Ishikawa (cell line): Measurements from ENCODE around the gene TNKS1BP1.

Source experiments
- CEBPB ChIP-seq: IDR thresholded peaks from 2 replicates; pipeline ENCODE4 v1.6.1; 2012
- CREB1 ChIP-seq: IDR thresholded peaks from 2 replicates; pipeline ENCODE4 v1.6.1; 2012; ENCODE audit warnings: low read depth
- EGR1 ChIP-seq: IDR thresholded peaks from 2 replicates; pipeline ENCODE4 v1.6.1; 2012
- EP300 ChIP-seq: IDR thresholded peaks from 2 replicates; pipeline ENCODE4 v1.6.1; 2012; ENCODE audit warnings: borderline replicate concordance
- FOXM1 ChIP-seq: IDR thresholded peaks from 2 replicates; pipeline ENCODE4 v1.6.1; 2012; ENCODE audit warnings: low read depth, borderline replicate concordance
- NFIC ChIP-seq: IDR thresholded peaks from 2 replicates; pipeline ENCODE4 v1.6.1; 2012
- RAD21 ChIP-seq: IDR thresholded peaks from 2 replicates; pipeline ENCODE4 v1.6.1; 2012; ENCODE audit warnings: low read depth
- TAF1 ChIP-seq: IDR thresholded peaks from 2 replicates; pipeline ENCODE4 v1.6.1; 2012; ENCODE audit warnings: low read depth, mild to moderate bottlenecking
- TCF12 ChIP-seq: IDR thresholded peaks from 2 replicates; pipeline ENCODE4 v1.6.1; 2012; ENCODE audit warnings: low read depth
- TEAD4 ChIP-seq: IDR thresholded peaks from 2 replicates; pipeline ENCODE4 v1.6.1; 2012
- YY1 ChIP-seq: IDR thresholded peaks from 2 replicates; pipeline ENCODE4 v1.6.1; 2012; ENCODE audit warnings: low read depth
- ZBTB7A ChIP-seq: IDR thresholded peaks from 2 replicates; pipeline ENCODE4 v1.6.1; 2012; ENCODE audit warnings: low read depth
- TF ChIP-seq, protein P1 (sequence below): IDR thresholded peaks from 2 replicates; pipeline ENCODE4 v1.6.1; 2012
- TF ChIP-seq, protein P2 (sequence below): IDR thresholded peaks from 2 replicates; pipeline ENCODE4 v1.6.1; 2012
- TF ChIP-seq, protein P3 (sequence below): IDR thresholded peaks from 2 replicates; pipeline ENCODE4 v1.6.1; 2012; ENCODE audit warnings: low read depth, mild to moderate bottlenecking

TNKS1BP1 gene

GRCh38 chr11:57358991-57359390 is 34.2 kb upstream of the TNKS1BP1 start:
- TF ChIP-seq FOXM1 (no peak), ZBTB7A (no peak), YY1 (no peak), NFIC (no peak), EP300 (no peak), CREB1 (no peak), EGR1 (no peak), CEBPB (no peak), TAF1 (no peak), TEAD4 (no peak), RAD21 (no peak), TCF12 (no peak)
- TF ChIP-seq, protein P1, sequence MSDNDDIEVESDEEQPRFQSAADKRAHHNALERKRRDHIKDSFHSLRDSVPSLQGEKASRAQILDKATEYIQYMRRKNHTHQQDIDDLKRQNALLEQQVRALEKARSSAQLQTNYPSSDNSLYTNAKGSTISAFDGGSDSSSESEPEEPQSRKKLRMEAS = no peak
- TF ChIP-seq, protein P2, sequence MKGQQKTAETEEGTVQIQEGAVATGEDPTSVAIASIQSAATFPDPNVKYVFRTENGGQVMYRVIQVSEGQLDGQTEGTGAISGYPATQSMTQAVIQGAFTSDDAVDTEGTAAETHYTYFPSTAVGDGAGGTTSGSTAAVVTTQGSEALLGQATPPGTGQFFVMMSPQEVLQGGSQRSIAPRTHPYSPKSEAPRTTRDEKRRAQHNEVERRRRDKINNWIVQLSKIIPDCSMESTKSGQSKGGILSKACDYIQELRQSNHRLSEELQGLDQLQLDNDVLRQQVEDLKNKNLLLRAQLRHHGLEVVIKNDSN = no peak
- TF ChIP-seq, protein P3, sequence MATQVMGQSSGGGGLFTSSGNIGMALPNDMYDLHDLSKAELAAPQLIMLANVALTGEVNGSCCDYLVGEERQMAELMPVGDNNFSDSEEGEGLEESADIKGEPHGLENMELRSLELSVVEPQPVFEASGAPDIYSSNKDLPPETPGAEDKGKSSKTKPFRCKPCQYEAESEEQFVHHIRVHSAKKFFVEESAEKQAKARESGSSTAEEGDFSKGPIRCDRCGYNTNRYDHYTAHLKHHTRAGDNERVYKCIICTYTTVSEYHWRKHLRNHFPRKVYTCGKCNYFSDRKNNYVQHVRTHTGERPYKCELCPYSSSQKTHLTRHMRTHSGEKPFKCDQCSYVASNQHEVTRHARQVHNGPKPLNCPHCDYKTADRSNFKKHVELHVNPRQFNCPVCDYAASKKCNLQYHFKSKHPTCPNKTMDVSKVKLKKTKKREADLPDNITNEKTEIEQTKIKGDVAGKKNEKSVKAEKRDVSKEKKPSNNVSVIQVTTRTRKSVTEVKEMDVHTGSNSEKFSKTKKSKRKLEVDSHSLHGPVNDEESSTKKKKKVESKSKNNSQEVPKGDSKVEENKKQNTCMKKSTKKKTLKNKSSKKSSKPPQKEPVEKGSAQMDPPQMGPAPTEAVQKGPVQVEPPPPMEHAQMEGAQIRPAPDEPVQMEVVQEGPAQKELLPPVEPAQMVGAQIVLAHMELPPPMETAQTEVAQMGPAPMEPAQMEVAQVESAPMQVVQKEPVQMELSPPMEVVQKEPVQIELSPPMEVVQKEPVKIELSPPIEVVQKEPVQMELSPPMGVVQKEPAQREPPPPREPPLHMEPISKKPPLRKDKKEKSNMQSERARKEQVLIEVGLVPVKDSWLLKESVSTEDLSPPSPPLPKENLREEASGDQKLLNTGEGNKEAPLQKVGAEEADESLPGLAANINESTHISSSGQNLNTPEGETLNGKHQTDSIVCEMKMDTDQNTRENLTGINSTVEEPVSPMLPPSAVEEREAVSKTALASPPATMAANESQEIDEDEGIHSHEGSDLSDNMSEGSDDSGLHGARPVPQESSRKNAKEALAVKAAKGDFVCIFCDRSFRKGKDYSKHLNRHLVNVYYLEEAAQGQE = no peak

DNA sequence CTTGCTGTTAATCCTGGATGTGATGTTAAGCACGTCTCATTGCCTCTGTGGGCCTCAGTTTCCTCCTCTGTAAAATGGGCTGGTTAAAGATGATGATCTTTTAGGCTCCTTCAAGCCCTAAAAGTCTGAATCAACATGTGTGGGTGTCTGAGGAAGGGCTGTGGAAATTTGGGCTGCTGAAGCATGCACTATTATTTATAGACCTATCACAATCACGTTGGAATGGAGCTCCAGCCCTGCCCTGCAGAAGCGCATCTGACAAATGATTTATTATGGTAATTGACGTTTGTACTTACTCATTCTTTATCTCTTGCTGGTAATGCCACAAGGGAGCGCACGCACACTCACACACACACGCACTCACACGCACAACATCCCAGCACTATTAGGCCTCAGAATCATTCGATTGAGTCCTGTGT is 33.8 kb upstream of the TNKS1BP1 start:
- TF ChIP-seq TEAD4 (no peak), EP300 (no peak), RAD21 (no peak)

GRCh38 chr11:57357856-57358255 is 33.1 kb upstream of the TNKS1BP1 start:
- TF ChIP-seq EGR1 (no peak), CREB1 (no peak), YY1 (no peak), EP300 (no peak), ZBTB7A (no peak), TEAD4 (no peak)

GRCh38 chr11:57357310-57357709 is 32.6 kb upstream of the TNKS1BP1 start:
- TF ChIP-seq, protein P2 = no peak
- TF ChIP-seq EP300 = no peak
- TF ChIP-seq, protein P1 = no peak
- no peak for TF ChIP-seq CREB1
- no peak for TF ChIP-seq NFIC
- TF ChIP-seq EGR1 = no peak
- TF ChIP-seq, protein P3 = no peak
- no peak for TF ChIP-seq RAD21
- no peak for TF ChIP-seq FOXM1
- TF ChIP-seq TEAD4 = no peak
- TF ChIP-seq TAF1 = no peak
- TF ChIP-seq ZBTB7A = no peak
- TF ChIP-seq TCF12 = no peak
- no peak for TF ChIP-seq CEBPB
- TF ChIP-seq YY1 = no peak

GRCh38 chr11:57356268-57356667 is 31.5 kb upstream of the TNKS1BP1 start:
- TF ChIP-seq, protein P2 = no peak
- TF ChIP-seq NFIC = no peak
- no peak for TF ChIP-seq EGR1
- TF ChIP-seq TAF1 = no peak
- TF ChIP-seq, protein P1 = no peak
- TF ChIP-seq TCF12 = no peak
- no peak for TF ChIP-seq TEAD4
- no peak for TF ChIP-seq FOXM1
- TF ChIP-seq, protein P3 = no peak
- TF ChIP-seq ZBTB7A = no peak
- no peak for TF ChIP-seq YY1
- TF ChIP-seq CREB1 = no peak
